ENCODE data around the gene KANK3.
"Not testable (repeated sequence)": the region's sequence is repeated elsewhere in the genome, so short reads cannot be mapped to it uniquely, and the experiment has no call there.

KANK3 gene

DNA sequence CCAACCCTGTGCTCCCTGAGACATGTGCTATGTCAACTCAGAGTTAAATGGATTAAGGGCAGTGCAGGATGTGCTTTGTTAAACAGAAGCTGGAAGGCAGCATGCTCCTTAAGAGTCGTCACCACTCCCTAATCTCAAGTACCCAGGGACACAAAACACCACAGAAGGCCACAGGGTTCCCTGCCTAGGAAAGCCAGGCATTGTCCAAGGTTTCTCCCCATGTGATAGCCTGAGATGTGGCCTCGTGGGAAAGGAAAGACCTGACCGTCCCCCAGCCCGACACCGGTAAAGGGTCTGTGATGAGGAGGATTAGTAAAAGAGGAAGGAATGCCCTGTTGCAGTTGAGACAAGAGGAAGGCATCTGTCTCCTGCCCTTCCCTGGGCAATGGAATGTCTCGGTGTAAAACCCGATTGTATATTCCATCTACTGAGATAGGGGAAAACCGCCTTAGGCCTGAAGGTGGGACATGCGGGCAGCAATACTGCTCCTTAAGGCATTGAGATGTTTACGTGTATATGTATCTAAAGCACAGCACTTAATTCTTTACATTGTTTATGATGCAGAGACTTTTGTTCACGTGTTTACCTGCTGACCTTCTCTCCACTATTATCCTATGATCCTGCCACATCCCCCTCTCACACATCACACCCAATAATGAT lies 28.0 kb downstream of the KANK3 start:
- not testable (repeated sequence) for DNase-seq

DNA sequence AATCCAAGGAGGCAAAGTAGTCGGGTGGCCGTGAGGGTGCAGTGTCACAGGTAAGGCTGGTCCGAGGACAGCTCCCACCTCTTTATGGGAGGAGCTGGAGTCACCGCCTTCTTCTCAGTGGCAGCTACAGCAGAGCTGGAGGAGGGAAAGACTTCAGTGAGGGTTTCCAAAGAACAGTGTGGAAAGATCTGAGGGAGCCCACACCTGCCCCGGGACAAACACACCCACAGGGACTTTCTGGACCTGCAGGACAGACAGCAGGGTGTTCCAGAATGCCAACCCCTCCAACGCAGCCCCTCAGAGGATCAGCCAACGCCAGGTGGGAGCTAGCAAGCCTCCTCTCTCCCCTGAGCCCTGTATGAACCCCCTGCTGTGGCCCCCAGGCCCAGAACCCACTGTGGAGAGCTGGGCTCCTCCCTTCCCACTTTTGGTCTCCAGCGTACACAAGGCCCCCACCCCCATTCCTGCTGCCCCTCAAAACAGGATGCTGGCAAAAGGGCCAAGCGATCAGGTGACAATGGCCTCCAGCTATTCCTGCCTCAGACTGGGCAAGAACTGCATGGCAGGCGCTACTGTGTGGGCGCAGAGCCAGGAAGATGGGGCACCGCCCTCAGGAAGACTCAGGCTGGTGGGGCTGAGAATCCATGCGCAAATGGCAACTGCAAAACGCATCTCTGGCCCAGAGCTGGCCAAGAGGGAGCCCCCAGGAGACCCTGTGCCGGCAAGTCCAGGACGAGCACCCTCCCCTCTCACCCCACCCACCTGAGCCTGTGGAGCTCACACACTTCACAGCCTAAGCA lies 31.4 kb downstream of the KANK3 start:
- DNase-seq, result no peak

DNA sequence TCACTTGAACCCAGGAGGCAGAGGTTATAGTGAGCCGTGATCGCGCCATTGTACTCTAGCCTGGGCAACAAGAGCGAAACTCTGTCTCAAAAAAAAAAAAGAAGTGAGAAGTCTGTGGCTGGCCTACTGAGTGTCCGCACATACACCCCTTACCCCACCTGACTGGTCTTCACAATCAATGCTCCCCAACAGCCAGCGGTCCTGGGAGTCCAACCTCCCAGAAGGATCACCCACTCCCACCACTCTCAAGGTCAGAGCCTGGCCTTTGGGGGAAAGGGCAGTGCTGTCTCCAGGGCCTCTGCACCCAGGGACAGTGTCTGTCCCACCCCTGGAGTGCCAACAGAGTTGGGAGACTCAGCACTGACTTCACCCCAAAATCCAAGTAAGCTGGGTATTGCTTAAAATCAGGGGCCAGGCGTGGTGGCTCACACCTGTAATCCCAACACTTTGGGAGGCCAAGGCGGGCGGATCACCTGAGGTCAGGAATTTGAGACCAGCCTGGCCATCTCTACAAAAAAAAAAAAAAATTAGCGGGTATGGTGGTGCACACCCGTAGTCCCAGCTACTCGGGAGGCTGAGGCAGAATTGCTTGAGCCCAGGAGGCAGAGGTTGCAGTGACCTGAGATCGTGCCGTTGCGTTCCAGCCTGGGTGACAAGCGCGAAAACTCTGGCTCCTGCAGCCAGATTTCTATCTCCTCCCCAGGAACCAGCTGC lies 32.6 kb downstream of the KANK3 start:
- DNase-seq, result no peak

DNA sequence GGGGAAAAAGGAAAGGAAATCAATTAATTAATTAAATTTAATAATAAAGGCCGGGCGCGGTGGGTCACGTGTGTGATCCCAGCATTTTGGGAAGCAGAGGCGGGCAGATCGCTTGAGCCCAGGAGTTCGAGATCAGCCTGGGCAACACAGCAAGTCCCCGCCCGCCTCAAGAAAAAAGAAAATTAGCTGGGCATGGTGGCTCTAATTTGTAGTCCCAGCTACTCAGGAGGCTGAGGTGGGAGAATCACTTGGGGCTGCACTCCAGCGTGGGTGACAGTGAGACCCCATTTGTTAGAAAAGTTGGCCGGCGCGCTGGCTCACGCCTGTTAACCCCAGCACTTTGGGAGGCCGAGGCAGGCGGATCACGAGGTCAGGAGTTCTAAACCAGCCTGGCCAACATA lies 34.2 kb downstream of the KANK3 start:
- DNase-seq, result no peak

DNA sequence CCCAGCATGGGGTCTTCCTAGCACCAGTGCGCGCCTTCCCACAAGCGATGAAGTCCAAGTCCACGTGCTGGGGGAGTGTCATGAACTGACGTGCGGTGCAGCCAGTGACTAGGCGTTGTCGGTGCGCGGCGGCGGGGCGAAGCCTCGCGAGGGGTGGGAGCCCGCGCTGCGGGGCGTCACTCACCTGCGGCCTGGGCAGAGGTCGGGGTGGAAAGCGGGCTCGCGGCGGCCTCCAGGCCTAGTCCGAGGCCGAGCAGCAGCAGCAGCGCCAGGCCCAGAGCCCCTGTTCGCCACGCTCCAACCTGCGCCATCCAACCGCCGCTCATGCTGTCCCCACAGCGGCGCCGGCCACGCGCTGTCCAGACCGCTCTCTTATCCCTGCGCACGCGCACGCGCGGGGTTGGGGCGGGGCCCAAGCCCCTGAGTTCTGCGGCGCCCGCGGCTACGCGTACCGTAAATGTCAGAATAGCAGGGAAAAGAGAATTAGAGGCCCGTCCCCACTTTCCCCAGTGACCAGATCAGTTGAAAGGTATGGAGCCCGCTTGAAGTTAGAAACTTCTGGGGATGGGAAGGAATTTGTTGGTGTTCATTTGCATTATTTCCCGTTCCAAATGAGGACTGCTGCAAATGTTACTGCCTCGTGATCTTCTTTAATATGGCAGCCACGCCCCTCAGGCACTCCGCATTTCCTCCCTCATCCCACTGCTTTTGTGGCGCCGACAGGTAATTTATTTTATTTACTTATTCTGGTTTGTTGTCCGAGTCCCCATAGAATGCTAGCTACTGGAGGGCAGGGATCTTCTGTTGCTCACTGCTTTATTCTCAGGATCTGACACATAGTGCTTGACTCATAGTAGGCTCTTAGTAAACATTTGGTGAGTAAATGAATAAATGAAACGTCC lies 34.8 kb downstream of the KANK3 start, which contains the start of gene CD320:
TSS of gene CD320 (minus strand) at position 394 of the 902 bp plus-strand sequence. CDS start at position 326, 68 bp downstream.
- DNase-seq, result peak; percentile 89

DNA sequence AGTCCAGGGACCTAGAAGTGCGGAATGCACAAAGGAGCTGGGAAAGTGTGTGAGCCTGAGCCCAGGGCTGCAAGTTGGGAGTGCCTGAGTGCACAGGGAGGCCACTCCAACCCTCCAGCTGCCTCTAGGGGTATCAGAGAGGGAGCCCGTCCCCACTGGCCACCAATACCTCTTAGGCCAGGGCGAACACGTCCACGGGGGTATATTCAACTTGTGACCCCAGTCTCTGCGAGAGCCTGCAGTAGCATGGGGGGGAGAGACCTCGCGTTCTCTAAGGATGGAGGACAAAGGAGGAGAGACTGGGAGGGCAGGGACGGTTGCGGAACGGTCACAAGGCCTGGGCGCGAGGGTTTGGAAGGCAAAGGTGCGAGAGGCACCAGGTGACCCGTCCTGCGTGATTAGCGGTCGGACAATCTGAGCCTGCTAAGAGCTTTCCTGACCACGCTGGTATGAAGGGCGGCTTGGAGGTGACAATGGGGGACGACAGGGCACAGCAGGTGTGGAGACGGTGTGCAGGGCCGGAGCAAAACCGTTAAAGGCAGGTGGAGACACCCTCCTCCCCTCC lies 35.6 kb downstream of the KANK3 start:
- DNase-seq, result no peak

DNA sequence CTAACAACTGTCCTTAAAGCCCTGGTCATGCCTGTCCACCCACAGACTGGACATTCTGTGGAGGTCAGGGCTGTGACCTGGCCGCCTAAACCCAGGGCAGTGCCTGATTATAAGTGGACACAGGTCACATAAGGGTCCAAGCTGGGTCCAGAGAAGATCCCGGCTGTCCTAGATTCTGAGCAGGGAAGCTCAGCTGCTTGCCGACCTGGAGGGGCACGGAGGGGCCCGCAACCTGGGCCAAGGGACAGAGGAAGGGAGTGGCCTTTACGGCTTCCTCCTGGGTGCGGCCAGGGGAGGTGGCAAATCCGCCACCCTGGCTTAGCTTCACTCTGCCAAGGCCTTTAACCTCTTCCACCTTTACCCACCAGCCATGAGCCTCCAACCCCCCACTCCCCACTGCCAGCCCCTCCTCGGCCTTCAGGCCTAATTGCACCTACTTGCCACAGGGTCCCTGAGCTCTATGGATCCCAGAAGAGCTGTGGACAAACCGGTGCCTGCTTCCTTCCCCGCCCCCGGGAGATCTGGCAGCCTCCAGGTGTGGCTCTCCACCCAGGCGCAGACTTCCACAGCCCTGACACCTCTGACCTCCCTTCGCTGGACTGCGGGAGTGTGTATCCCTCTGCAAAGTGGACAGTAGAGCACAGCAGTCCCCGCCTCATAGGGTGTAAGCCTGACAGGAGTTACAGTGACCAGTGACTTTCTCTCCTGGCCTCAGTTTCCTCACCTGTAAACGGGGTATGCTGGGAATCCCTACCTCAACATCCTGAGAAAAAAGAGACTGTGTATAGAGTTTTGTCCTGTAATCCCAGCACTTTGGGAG lies 36.6 kb downstream of the KANK3 start:
- no peak for DNase-seq

DNA sequence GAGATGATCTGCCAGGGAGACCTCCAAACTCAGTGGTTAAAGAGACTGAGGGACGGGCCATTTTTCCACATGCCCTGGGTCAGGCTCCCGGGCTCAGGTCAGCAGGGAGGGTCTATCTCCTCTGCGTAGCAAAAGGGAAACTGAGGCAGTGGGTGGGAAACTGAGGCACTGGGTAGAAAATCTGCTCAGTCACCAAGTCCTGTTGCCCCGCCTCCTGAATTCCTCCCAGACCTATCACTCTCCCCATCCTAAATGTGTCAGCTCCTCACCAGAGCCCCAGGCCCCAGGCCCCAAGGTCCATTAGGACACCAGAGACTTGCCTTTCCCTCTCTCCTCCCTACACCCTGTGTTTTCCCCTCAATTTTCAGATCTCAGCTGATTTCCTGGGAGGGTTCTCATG lies 37.3 kb downstream of the KANK3 start:
- DNase-seq, result no peak

DNA sequence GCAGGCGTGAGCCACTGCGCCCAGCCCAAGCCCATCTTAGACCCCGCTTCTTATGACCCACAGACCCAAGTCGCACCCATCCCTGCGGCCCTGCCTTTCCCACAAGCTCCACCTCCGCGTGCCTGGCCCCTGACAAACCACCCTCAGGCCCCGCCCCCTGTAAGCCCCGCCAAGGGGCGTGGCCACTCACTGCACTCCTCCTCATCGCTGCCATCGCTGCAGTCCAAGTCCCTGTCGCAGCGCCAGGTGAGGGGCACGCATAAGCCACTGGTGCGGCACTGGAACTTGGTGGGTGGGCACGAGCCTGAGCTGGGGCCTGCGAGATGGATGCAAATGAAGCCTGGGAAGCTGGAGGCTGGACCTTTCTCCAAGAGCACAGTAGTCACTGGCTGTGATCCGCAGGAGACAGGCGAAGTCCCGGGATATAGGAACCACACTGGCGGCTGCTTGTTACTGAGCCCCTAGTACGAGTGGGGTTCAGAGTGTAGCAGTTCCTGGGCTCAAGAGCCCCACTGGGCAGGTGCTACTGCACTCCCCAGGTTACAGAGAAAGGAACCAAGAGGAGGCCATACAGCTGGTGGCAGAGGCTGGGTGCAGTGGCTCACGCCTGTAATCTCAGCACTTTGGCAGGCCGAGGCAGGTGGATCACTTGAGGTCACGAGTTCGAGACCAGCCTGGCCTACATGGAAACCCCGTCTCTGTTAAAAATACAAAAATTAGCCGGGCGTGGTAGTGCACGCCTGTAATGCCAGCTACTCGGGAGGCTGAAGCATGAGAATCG lies 38.0 kb downstream of the KANK3 start:
- DNase-seq, result no peak

DNA sequence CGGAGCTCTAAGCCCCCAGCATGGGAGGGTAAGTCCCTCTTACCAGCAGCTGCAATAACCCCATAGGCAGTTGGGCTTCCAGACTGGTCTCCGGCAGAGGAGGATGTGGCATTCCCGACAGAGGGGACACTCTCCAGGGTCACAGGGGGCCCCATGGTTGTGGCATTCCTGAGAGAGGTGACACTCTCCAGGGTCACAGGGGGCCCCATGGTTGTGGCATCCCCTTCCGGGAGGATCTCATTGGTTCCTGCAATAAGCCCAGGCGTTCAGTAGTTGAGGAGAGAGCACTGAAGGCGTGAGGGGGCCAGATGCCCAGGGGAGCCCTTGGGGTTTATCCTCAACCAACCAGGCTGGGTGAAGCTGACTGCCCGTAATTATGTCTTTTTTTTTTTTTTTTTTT lies 40.3 kb downstream of the KANK3 start:
- no peak for DNase-seq

DNA sequence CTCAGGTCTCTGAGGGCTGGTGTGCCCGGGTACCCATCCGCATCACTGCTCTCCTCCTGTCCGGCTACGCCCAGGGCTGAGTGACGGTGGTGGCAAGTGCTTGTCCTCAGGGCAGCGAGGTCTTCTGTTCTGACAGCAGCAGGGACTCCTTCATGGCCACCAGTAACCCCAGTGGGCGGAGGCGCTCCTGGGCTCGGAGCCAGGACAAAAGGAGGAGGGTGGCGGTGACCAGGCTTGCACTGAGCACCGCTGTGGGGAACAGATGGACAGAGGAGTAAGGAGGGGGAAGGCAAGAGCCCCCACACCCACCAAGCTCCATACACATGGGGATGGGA lies 40.7 kb downstream of the KANK3 start:
- no peak for DNase-seq

DNA sequence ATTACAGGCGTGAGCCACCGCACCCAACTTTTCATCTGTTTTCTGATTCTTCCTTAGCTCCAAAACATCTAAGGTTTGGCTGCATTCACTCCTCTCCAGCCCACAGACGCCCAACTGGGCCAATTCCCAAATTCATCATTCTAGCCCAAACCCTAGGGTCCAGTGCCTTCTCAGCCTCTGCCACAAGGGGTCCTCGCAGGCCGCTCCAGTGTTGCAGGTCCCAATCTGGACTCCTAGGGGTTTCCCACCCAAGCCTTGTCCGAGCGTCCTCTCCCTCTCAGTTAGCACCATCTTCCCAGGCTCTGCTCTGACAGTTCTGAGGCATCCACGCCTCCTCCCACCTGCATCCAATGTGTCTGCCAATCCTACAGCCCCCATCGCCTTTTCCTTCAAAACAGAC lies 51.7 kb downstream of the KANK3 start:
- DNase-seq, result not testable (repeated sequence)

DNA sequence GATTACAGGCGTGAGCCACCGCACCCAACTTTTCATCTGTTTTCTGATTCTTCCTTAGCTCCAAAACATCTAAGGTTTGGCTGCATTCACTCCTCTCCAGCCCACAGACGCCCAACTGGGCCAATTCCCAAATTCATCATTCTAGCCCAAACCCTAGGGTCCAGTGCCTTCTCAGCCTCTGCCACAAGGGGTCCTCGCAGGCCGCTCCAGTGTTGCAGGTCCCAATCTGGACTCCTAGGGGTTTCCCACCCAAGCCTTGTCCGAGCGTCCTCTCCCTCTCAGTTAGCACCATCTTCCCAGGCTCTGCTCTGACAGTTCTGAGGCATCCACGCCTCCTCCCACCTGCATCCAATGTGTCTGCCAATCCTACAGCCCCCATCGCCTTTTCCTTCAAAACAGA lies 66.6 kb downstream of the KANK3 start:
- not testable (repeated sequence) for DNase-seq
